ENCODE results near the gene APP.
"Not testable (repeated sequence)": the region's sequence is repeated elsewhere in the genome, so short reads cannot be mapped to it uniquely, and the experiment has no call there.

The APP gene

DNA sequence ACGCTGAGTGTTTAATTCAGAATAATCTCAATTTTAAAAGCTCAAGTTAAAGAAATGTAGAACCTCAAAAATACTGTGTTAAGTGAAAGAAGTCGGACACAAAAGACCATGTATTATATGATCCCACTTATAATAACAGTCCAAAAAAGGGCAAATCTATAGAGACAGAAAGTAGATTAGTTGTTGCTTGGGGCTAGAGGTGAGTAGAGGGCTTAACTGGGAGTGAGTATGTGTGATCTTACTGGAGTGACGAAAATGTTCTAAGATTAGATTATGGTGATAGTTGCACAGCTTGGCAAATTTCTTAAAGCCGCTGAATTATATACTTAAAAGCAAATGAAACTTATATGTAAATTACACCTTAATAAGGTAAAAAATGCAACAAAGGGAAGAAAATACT lies 150.5 kb downstream of the APP start:
- no peak for DNase-seq (ENCODE audit: low read depth)

GRCh38 chr21:26019236-26019635 lies 151.3 kb downstream of the APP start:
- no peak for DNase-seq (ENCODE audit: low read depth)

DNA sequence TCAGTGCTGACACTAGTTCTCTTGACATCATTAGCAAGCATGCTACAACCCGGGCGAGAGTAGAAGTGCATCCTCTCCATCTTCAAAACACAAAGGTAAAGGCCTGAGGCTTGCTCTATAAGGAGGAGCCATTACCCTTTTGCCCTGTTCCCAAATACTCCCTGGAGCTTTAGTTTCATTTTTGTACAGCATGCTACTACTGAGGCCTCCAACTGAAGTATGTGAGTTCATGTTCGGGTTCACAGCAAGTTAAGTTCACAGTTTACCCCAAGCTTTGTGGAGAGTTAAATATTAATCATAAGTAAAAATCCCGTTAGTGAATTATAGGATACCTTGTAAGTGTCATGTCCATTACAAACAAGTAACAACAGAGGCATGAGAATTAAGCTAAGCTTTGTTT lies 156.6 kb downstream of the APP start:
- DNase-seq (ENCODE audit: low read depth), result no peak

DNA sequence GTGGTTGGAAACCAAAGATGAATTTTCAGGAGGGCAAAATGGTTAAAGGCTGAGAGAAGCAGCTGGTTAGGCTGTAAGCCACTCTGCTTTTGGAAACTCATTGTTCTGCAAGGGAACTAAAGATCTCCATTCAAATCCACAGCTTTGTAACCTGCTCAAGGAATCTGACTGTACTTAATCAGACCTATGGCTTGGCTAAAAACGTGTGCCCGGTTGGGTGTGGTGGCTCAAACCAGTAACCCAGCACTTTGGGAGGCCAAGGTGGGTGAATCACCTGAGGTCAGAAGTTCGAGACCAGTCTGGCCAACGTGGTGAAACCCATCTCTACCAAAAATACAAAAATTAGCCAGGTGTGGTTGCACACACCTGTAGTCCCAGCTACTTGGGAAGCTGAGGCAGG lies 158.1 kb downstream of the APP start:
- not testable (repeated sequence) for DNase-seq (ENCODE audit: low read depth)

GRCh38 chr21:26011292-26011940 lies 159.2 kb downstream of the APP start:
- no peak for DNase-seq (ENCODE audit: low read depth)

DNA sequence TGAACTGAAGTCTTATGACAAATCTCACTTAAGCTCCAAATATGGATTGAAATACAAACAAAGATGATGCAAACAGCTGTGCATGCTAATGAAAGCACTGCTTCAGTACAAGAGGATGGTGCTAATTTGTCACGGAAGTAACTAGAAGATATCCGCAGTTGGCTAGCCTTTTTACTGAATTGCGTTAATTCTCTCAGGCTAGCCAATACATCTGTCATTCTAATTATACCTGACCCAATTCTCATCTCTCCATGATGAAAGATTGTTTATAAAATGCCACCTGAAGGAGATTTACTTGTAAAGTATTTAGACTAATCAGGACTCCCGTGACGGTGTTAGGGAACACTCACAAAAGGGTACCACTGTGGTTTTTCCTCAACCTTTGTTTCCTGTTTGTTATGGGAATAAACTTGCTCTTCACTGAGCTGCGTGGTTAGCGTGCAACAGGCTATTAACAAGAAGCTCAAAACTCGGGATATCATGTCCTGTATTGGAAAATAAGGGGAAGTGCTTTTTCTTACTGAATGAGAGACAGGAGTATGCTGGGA lies 162.5 kb downstream of the APP start:
- DNase-seq (ENCODE audit: low read depth), result no peak

- DNase-seq (ENCODE audit: low read depth), result no peak
These were observed 165.1 kb downstream of the APP start for GRCh38 chr21:26005464-26005863.

DNA sequence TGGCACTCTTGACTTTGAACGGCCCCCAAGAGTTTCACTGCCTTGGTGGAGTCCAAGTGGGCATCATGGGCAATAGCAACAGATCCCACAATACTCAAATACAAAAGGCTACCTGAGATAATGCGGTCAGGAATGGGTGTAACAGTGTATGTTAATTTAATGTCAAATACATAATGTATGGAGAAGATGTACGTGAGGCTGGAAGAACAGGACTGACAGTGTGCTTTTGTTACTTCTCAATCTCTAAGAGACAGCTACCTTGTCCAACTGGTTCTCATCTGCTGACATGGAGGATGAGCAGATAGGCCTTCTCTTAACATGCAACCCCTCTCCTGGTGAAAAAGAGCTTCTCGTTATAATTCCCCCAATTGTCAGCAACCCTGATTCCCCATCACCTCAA lies 167.2 kb downstream of the APP start:
- no peak for DNase-seq (ENCODE audit: low read depth)

DNA sequence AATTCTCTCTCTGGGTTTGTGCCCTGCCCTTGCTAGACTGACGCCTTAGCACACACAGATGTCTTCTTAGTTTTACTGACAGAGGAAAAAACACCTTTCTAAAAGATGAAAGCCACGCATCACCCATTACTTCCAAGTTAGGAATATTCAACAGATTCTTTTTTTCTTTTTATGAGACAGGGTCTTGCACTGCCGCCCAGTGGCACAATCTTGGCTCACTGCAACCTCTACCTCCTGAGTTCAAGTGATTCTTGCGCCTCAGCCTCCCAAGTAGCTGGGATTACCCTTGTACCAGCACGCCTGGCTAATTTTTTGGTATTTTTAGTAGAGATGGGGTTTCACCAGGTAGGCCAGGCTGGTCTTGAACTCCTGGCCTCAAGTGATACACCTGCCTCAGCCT lies 169.2 kb downstream of the APP start:
- no peak for DNase-seq (ENCODE audit: low read depth)

DNA sequence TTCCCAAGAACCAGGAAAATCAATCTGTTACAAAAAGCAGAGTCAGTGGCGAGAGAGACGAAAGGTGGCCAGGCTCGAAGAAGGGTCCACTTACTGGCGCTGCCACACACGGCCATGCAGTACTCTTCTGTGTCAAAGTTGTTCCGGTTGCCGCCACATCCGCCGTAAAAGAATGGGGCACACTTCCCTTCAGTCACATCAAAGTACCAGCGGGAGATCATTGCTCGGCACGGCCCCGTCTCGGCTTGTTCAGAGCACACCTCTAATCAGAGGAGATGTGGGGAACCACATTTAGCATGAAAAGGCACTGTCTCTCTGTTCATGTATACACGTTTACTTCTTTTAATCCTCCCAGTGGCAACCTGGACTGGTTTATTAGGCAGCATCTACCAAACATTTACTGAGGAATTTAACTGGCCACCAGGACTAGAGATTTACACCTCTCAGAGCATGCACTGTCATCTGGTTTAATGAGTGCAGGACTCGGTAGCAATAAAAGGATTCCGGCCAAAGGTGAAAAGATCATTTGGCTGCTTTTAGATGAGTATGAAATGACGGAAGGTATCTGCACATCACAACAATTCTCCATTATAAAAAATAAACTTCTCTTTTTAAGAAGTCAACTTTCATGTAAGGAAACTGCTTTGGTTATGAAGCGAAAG lies 170.5 kb downstream of the APP start:
- DNase-seq (ENCODE audit: low read depth), result peak; percentile 2

DNA sequence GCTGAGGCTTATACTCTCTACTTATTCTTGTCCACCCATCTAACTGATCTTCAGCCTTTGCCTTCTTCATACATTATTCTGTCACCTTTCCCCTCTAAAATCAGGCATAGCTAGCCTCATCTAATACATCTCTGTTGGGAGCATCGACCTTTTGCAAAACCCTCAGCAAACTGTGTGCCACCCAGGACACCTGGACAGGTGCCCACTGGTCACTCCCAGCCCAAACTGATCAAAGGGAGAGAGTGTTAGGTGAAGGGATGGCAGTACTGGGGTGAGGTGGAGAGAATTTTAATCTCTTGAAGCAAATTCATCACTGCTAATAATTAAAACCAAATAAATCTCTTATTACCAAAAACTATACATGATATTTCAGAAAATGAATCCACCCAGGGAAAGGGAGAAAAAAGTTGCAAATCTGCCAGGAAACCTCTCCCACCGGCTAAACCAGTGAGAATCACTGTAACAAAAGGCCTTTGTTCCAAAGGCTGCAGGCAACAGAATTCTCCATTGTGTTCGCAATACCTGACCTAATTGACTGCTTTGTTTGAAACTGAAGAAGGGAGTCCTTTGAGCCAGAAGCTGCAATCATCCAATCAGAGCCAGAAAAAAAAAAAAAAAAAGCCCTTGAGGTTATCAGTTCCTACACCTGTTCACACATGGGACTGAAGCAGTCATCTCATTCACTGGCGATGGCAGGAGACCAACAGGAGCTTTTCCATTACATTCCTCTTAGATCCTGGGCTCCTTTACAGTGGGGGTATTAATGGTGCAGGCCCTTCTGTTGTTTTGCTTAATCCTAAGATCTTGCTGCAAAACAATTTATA lies 172.6 kb downstream of the APP start:
- no peak for DNase-seq (ENCODE audit: low read depth)

DNA sequence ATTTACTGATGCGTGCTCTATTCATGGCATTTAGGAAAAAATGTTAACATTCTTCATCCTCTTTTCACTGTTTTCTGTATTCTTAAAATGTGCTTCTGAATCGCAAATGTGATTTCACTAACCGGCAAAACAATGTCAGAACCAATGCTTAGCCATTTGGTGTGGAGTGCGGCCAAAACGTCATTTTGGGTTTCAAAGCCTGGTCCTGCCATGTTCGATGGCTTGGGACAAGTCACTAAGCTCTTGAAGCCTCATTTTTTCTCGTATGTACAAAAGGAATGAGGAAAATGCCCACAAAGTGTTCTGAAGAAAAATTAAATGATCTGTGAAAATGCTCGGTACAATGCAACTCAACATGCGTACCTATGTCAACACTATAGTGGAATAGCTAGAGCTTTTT lies 175.3 kb downstream of the APP start:
- DNase-seq (ENCODE audit: low read depth), result no peak

GRCh38 chr21:25994758-25995163 lies 175.8 kb downstream of the APP start:
- DNase-seq (ENCODE audit: low read depth), result no peak

- DNase-seq (ENCODE audit: low read depth), result no peak
These were observed 181.8 kb downstream of the APP start for GRCh38 chr21:25988738-25989137.

- DNase-seq (ENCODE audit: low read depth), result no peak
These were observed 183.0 kb downstream of the APP start for GRCh38 chr21:25987531-25987930.

- no peak for DNase-seq (ENCODE audit: low read depth)
These were observed 183.6 kb downstream of the APP start for GRCh38 chr21:25986928-25987327.

- no peak for DNase-seq (ENCODE audit: low read depth)
These were observed 184.6 kb downstream of the APP start for GRCh38 chr21:25985990-25986389.

GRCh38 chr21:25984538-25984937 lies 186.0 kb downstream of the APP start:
- DNase-seq (ENCODE audit: low read depth), result no peak

- DNase-seq (ENCODE audit: low read depth), result no peak
These were observed 186.8 kb downstream of the APP start for GRCh38 chr21:25983745-25984144.

DNA sequence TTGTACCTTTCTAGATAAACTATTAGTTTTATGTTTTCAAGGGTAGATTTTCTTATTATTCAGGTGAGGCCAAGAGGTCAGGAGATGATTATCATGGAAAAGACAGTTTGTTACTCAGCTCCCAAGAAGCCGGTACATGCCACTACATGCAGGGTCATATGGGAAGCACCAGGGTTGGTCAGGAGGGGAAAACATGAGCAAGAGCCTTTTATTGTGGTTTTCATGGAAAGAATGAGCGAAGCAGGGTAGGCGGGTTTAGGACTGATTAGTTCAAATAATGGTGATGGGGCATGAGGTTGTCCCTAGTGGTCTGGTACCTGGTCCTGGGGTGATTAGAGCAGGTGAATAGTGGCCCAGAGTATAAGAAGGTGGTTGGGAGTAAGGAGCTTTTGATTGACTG lies 189.9 kb downstream of the APP start:
- DNase-seq (ENCODE audit: low read depth), result no peak

- DNase-seq (ENCODE audit: low read depth), result no peak
These were observed 190.5 kb downstream of the APP start for GRCh38 chr21:25979845-25980616.

- no peak for DNase-seq (ENCODE audit: low read depth)
These were observed 193.4 kb downstream of the APP start for GRCh38 chr21:25977068-25977611.

Data from activated T-cell treated with anti-CD3 and anti-CD28 coated beads for 1 hour (primary cell).